Neural cell (in vitro differentiated cells): ENCODE data around the gene NBL1.

ENCODE experiments used
- EP300 ChIP-seq: fragments of 450-650 bp; conservative IDR thresholded peaks from 2 replicates; pipeline ENCODE4 v1.6.1; 2014; ENCODE audit warnings: antibody characterized with exemption, mild to moderate bottlenecking, moderate library complexity; ENCODE audit not compliant: poor library complexity, severe bottlenecking
- EZH2 ChIP-seq: fragments of 200-600, 300-800 bp; shearing (Covaris generic), sonication (generic); IDR thresholded peaks from 2 replicates; pipeline ENCODE4 v1.6.1; 2014; ENCODE audit warnings: antibody characterized with exemption, low read length, borderline replicate concordance, mild to moderate bottlenecking; ENCODE audit not compliant: insufficient read depth, poor library complexity, severe bottlenecking
- POLR2AphosphoS5 ChIP-seq: IDR thresholded peaks from 2 replicates; pipeline ENCODE4 v1.6.1; 2012
- RAD21 ChIP-seq: fragments of 450-650 bp; conservative IDR thresholded peaks from 2 replicates; pipeline ENCODE4 v1.6.1; 2014; ENCODE audit warnings: antibody characterized with exemption, mild to moderate bottlenecking, moderate library complexity
- SMC3 ChIP-seq: fragments of 450-650 bp; conservative IDR thresholded peaks from 2 replicates; pipeline ENCODE4 v1.6.1; 2014; ENCODE audit warnings: antibody characterized with exemption, mild to moderate bottlenecking, moderate library complexity; ENCODE audit not compliant: poor library complexity
- TAF1 ChIP-seq: IDR thresholded peaks from 2 replicates; pipeline ENCODE4 v1.6.1; 2012; ENCODE audit warnings: low read depth
- TF ChIP-seq, protein P1 (sequence below): fragments of 450-650 bp; IDR thresholded peaks from 2 replicates; pipeline ENCODE4 v1.5.1; 2014; ENCODE audit warnings: antibody characterized with exemption, mild to moderate bottlenecking, moderate library complexity; ENCODE audit not compliant: poor library complexity, severe bottlenecking
- TF ChIP-seq, protein P2 (sequence below): IDR thresholded peaks from 2 replicates; pipeline ENCODE4 v1.6.1; 2012; ENCODE audit warnings: borderline replicate concordance

DNA sequence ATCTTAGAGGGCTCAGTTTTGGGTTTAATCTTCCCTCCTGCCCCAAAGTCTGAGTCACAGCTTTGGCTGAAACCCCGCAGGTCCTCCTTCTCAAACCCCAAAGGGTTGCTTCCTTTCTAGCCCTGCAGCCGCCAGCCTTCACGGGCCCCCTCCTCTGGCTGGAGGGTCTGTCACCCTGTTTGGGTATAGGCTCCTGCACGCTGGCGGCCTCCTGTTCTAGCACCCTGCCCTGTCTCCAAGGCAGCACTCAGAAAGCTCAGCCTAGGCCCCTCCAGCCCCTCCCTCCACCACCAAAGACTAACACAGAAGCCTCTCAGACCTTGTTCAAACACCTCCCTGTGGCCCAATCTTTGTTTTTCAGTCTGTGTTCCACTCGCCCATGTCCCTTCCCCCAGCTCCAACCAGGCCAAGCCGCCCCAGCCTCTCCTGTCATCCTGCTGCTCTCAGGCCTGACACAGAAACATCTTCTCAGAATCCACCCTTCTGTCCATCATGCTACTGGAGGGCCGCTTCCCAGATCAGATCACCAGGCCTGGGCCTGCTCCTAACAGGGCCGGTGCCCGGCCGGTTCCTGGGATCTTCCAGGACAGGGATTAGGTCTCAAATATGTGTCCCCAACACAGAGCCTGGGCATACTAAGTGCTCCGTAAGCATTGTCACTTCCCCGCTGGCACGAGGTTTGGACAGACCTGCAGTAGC, 56.1 kb downstream of the NBL1 start:
- TF ChIP-seq, protein P1, sequence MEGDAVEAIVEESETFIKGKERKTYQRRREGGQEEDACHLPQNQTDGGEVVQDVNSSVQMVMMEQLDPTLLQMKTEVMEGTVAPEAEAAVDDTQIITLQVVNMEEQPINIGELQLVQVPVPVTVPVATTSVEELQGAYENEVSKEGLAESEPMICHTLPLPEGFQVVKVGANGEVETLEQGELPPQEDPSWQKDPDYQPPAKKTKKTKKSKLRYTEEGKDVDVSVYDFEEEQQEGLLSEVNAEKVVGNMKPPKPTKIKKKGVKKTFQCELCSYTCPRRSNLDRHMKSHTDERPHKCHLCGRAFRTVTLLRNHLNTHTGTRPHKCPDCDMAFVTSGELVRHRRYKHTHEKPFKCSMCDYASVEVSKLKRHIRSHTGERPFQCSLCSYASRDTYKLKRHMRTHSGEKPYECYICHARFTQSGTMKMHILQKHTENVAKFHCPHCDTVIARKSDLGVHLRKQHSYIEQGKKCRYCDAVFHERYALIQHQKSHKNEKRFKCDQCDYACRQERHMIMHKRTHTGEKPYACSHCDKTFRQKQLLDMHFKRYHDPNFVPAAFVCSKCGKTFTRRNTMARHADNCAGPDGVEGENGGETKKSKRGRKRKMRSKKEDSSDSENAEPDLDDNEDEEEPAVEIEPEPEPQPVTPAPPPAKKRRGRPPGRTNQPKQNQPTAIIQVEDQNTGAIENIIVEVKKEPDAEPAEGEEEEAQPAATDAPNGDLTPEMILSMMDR = no peak
- no peak for TF ChIP-seq TAF1
- no peak for TF ChIP-seq EZH2
- TF ChIP-seq POLR2AphosphoS5 = no peak
- TF ChIP-seq EP300 = no peak
- TF ChIP-seq, protein P2, sequence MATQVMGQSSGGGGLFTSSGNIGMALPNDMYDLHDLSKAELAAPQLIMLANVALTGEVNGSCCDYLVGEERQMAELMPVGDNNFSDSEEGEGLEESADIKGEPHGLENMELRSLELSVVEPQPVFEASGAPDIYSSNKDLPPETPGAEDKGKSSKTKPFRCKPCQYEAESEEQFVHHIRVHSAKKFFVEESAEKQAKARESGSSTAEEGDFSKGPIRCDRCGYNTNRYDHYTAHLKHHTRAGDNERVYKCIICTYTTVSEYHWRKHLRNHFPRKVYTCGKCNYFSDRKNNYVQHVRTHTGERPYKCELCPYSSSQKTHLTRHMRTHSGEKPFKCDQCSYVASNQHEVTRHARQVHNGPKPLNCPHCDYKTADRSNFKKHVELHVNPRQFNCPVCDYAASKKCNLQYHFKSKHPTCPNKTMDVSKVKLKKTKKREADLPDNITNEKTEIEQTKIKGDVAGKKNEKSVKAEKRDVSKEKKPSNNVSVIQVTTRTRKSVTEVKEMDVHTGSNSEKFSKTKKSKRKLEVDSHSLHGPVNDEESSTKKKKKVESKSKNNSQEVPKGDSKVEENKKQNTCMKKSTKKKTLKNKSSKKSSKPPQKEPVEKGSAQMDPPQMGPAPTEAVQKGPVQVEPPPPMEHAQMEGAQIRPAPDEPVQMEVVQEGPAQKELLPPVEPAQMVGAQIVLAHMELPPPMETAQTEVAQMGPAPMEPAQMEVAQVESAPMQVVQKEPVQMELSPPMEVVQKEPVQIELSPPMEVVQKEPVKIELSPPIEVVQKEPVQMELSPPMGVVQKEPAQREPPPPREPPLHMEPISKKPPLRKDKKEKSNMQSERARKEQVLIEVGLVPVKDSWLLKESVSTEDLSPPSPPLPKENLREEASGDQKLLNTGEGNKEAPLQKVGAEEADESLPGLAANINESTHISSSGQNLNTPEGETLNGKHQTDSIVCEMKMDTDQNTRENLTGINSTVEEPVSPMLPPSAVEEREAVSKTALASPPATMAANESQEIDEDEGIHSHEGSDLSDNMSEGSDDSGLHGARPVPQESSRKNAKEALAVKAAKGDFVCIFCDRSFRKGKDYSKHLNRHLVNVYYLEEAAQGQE = no peak
- no peak for TF ChIP-seq SMC3
- TF ChIP-seq RAD21 = no peak
